Activated CD8-positive, alpha-beta memory T cell treated with anti-CD3 and anti-CD28 coated beads, Interleukin-2, amount 50 U/mL, for 1 hour (primary cell): ENCODE results near the gene CD22.
"Not testable (repeated sequence)": the region's sequence is repeated elsewhere in the genome, so short reads cannot be mapped to it uniquely, and the experiment has no call there.

Experiments
- DNase-seq: peaks from one replicate; pipeline ENCODE4 v3.0.0-alpha.2; 2020; ENCODE audit errors: extremely low read depth

CD22 gene

GRCh38 chr19:35328851-35329285 is at the start of gene CD22:
Gene CD22, plus strand, starts transcription at chr19:35329187. Its CDS starts 2,854 bp downstream, at chr19:35332041.
- no peak for DNase-seq

- no peak for DNase-seq
Measured at GRCh38 chr19:35279374-35279773, 49.6 kb upstream of the CD22 start.

DNA sequence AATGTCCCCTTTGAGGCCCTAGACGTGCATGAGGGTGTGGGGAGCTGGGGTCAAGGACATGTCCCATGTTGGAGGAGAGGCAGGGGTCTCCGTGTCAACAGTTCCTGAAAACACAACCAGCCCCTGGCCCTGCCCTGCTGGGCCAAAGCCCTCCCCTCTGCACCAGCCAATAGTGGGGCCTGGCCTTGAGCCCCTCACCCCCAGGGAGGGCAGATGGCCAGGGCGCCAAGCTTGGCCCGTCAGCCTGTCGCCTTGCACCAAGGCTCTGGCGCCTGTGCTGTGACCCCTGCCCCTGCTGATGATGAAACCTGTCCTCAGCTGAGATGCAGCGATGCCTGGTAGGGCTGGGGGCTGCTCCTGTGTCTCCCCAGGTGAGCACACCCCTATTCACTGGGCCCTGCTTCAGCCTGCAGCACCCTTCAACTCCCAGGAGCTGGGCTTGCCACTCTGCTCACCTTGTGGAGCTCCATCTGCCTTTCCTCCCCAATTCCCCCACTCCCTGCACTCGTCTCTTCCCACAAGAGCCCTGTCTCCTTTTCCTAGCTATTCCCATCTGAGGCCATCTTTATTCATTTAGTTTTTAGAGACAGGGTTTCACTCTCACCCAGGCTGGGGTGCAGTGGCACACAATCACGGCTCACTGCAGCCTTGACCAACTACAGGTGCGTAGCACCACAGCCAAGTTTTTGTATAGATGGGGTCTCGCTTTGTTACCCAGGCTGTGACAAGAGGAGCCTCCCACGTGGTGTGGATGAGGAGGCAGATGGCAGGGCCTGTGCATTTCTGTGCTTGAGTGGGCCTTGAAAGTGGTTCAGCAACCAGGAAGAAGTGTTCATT is 48.8 kb upstream of the CD22 start:
- no peak for DNase-seq

- no peak for DNase-seq
Measured at GRCh38 chr19:35281303-35281702, 47.7 kb upstream of the CD22 start.

GRCh38 chr19:35284153-35285094 is 44.6 kb upstream of the CD22 start:
- no peak for DNase-seq

DNA sequence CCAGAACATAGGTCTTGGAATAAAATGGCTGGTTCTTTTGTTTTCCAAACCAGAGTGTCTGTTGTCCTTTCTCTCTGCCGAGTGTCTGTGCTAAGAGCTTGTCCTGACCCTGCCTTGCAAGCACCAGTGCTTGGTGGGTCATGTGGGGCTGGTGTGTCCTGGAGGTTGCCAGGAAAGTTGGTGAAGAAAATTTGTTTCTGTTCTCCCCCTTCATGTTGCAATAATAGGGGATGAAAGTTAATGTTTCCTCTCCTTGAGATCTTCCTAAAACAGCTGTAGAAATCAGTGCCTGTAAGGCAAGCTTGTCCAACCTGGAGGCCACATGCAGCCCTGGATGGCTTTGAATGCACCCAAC is 43.9 kb upstream of the CD22 start:
- DNase-seq = no peak

- not testable (repeated sequence) for DNase-seq
Measured at GRCh38 chr19:35285465-35285864, 43.5 kb upstream of the CD22 start.

DNA sequence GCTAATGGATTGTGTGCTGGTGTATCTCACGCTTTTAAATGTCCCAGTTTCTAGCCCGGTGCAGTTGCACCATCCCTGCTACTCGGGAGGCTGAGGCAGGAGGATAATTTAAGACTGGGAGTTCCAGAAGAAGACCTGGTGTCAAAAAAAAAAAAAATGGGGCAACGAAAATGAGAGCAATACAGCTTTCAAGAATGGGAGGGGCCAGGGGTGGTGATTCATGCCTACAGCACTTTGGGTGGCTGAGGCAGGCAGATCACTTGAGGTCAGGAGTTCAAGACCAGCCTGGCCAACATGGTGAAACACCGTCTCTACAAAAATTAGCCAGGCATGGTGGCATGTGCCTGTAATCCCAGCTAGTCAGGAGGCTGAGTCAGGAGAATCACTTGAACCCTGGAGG is 42.9 kb upstream of the CD22 start:
- not testable (repeated sequence) for DNase-seq

- DNase-seq = no peak
Measured at GRCh38 chr19:35287713-35288112, 41.3 kb upstream of the CD22 start.

DNA sequence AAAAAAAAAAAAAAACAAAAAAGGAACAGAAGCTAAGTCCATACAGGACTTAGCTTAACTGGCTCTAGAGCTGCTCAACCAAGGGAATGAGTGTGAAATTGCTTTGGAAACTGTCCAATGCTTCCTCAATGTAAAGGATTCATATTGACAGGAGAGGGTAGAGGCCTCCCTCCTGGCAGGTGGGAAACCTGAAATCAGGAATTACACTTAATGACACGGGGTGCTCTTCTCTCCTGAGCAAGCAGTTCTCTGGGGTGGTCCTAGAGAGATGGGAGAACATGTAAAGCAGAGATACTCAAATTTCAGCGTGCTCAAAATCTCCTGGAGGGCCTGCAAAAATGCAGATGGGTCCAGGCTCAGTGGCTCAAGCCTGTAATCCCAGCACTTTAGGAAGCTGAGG is 40.7 kb upstream of the CD22 start:
- no peak for DNase-seq

- DNase-seq = no peak
Measured at GRCh38 chr19:35288906-35289305, 40.1 kb upstream of the CD22 start.

DNA sequence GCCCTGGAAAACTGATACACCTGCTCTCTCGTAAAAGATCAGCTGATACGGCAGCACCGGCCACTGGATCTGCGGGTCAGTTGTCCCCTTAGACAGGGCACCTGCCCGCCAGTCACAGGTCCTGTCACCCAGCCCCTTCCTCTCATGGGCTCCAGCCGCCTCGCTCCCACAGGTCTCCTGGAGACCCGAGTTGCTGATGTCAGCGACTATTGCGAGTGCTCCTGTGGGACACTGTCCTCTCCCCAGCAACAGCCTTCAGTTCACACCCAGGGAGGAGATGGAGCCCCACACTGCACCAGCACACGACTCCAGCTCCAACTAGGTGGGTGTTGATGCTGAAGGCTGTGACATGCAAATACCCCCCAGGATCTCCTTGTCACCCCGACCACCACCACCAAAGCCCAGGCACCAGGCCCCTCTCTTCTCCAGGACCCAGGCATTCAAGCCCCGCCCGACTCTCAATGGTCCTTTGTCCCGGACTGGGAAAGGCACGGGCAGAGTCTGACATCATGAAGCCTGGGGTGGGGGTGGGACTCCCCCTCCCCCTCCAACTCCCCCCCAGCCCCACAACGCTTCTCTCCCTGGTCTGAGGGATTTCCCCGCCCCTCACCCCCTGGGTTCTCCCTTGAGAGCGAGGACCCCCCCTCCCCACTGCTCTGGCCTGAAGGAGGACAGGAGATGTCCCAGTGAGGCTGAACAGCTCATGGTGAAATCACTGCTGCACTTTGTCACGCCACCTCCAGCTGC is 38.4 kb upstream of the CD22 start:
- DNase-seq = no peak

DNA sequence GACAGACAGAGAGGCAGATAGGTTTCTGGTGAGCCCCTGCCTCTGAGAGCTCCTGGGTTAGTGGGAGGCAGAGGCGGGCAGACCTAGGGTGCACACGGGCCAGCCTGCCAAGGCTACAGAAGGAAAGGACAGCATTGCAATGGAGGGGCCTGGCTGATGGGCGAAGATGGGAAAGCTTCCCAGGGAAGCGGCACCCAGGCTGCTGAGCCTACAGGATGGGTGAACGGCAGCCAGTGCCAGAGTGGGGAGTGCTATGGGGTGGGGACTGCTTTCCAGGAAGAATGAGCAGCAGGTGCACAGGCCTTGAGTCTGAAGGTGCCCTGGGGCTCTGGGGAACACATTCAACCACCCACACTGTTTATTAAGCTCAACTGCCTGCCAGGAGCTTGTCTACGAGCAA is 37.7 kb upstream of the CD22 start:
- no peak for DNase-seq

DNA sequence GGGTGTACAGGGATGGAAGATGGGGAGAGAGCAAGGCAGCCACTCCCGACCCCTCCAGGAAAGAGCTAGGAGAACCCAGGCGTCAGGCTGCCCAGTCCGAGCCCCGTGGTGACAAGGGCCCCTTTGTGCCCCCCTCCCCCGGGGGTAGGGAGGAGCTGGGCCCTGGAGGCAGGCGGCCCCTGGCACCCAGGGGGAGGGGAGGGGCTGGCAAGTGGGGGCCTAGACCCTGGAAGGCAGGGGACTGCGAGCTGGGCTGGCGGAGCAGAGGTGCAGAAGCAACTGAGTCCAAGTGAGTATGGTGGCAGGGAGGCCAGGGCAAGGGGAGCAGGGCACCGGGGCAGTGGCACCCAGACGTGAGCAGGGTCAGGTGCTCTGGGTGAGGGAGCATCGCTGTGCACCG is 37.1 kb upstream of the CD22 start, which contains the start of gene MAG:
Gene MAG, plus strand, starts transcription at position 246 of the 400 bp plus-strand sequence. CDS start 3,248 bp downstream, outside the sequence.
- DNase-seq = no peak

DNA sequence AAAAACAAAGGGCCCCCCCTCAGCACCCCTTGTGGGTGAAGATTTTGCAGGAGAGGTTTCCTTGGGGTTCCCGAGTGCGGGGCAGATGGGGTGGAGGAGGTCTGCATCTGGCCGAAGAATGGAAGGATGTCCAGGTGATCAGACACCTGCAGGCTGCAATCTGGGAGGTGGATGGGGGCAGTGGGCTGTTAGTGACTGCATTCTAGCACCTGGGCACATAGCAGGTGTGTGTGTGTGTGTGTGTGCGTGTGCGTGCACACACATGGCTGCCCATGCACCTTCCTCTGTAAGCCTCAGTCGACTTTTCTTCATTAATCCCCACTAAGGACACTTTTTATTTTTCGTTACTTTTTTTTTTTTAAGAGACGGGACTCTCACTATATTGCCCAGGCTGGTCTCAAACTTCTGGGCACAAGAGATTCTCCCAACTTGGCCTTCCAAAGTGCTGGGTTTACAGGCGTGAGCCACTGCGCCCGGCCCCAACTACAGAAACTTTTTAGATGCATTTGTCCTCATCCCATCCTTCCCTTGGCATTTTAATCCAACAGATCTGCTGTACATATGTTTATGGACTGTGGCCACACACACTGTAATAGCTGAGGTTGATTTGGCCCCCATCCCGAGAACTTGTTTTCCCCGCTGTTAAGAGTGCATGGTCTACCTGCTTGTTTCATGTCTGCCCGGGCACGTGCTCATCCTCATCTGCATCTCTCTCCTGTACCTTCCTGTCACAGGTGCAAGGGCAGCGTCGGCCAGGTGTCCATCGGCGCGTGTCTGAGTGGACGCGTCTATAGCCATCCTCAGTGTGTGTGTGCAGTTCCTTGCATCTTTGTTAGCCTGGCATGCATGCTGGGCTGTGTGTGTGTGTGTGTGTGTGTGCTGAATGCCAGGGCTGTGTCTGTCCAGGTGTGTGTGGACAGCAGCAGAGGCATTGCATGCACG is 36.3 kb upstream of the CD22 start:
- no peak for DNase-seq

GRCh38 chr19:35293363-35293739 is 35.6 kb upstream of the CD22 start:
- DNase-seq = no peak

DNA sequence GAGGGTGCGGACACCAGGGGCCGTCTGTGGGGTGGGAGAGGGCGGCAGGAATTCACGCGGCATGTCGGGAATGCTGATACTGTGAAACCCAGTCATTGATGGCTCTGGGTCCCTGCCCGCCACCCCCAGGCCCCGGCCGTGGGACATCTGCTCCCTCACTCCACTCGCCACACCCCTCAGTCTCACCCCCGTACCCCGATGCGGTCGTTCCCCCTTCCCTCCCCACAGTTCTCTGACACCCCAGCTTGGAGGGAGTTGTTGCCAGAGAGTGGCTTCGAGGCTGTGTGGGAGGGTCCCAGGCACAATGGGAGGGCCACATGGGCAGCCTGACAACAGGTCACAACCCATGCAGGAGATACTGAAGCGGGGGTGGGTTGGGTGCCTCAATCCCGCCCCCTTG is 35.2 kb upstream of the CD22 start:
- no peak for DNase-seq

- DNase-seq = no peak
Measured at GRCh38 chr19:35294328-35294727, 34.7 kb upstream of the CD22 start.

GRCh38 chr19:35294859-35295791 is 33.9 kb upstream of the CD22 start:
- DNase-seq = no peak
